ENCODE measurements around the gene PRTG.

GRCh38 chr15:55619783-55620182, 123.2 kb downstream of the PRTG start:
- TF ChIP-seq POLR2AphosphoS5 (IDR thresholded peaks at IDR 0.05; ENCODE audit: low read depth, low read length) (no peak), REST (IDR thresholded peaks at IDR 0.05; ENCODE audit: insufficient read depth in 1 of 2, low read depth in 2 of 2, low read length in 2 of 2) (no peak), FOXP2 (optimal IDR thresholded peaks at IDR 0.05; ENCODE audit: borderline replicate concordance, extremely low read depth, extremely low read length, insufficient read depth) (no peak)
